Kidney (tissue), 14 donors: Measurements from ENCODE around the gene SMYD3. TPM values are rescaled to one million over a fixed set of nuclear protein-coding genes. Genes with fewer than 3 reads are reported as not detected.
A peak's percentile ranks its signal among the peaks of the same experiment; 100 is the strongest.

Experiments
- DNase-seq, 5 donors: peaks; one replicate each; pipeline ENCODE4 v3.0.0-alpha.2; 2013 to 2020
- FAIRE-seq: peaks from 2 replicates; lab custom pipeline; 2012; peaks lifted over from hg19 to GRCh38; lab: Jason Lieb, UNC
- H3K27ac ChIP-seq, 2 donors: one replicate each; pipeline ENCODE4 v1.7.0; 2013; ENCODE audit warnings: low read depth in 2 of 2, low read length in 2 of 2, inconsistent platforms in 1 of 2
- H3K27me3 ChIP-seq: one replicate; pipeline ENCODE4 v1.7.1; 2013; ENCODE audit warnings: low read length, inconsistent platforms; ENCODE audit not compliant: control insufficient read depth, insufficient read depth
- H3K36me3 ChIP-seq, 3 donors: one replicate each; pipeline versions ENCODE4 v1.7.0 to v1.7.1; 2013; ENCODE audit warnings: low read length in 3 of 3, control low read depth in 1 of 3, inconsistent platforms in 1 of 3; ENCODE audit not compliant: insufficient read depth in 3 of 3, control insufficient read depth in 2 of 3
- H3K4me1 ChIP-seq, 3 donors: one replicate each; pipeline versions ENCODE4 v1.7.0 to v1.7.1; 2013; ENCODE audit warnings: low read length in 3 of 3, inconsistent platforms in 1 of 3, low read depth in 1 of 3; ENCODE audit not compliant: control insufficient read depth in 2 of 3, insufficient read depth in 2 of 3
- H3K4me3 ChIP-seq, 3 donors: one replicate each; pipeline versions ENCODE4 v1.7.0 to v1.8.1; 2013; ENCODE audit warnings: low read length in 3 of 3, control low read depth in 1 of 3, inconsistent platforms in 1 of 3
- H3K9ac ChIP-seq, 3 donors: one replicate each; pipeline versions ENCODE4 v1.7.0 to v1.7.1; 2013; ENCODE audit warnings: low read length in 3 of 3, control low read depth in 1 of 3, inconsistent platforms in 1 of 3
- H3K9me3 ChIP-seq, 3 donors: one replicate each; pipeline versions ENCODE4 v1.7.0 to v1.7.1; 2013; ENCODE audit warnings: low read length in 3 of 3, control low read depth in 1 of 3, inconsistent platforms in 1 of 3; ENCODE audit not compliant: control insufficient read depth in 2 of 3, insufficient read depth in 1 of 3
- intact Hi-C: fragments of 100-400 bp; cut with DNase I; formaldehyde crosslinking; loops from one replicate; pipeline ENCODE4 v1.11.1; 2022
- polyA plus RNA-seq: library from polyadenylated mRNA; stranded (reverse); fragments of 350-450 nt; fragmentation: Illumina TruSeq; extraction: RNeasy Lipid Tissue Mini Kit (QIAGEN cat#74804); gene quantifications from one replicate; pipeline ENCODE4 v1.2.3, GENCODE V29; 2014; ENCODE audit warnings: low read depth, low replicate concordance; ENCODE audit not compliant: insufficient read depth
- total RNA-seq: library from RNA; stranded (reverse); fragmentation: NEBNext Ultra II Directional; extraction: Animal tissue kit (Norgen Biotek cat#: 25700); gene quantifications from one replicate; pipeline ENCODE4 v1.2.1, GENCODE V29; 2021
- TF ChIP-seq, protein P1 (sequence below): IDR thresholded peaks from 3 replicates; pipeline ENCODE4 v1.5.1; 2012; ENCODE audit warnings: mild to moderate bottlenecking, moderate library complexity, borderline replicate concordance; ENCODE audit not compliant: insufficient read depth; ENCODE audit errors: extremely low read depth
- donor health status: control.
- donor health status: control.
- donor health status: control.
- donor health status: control.
- donor health status: control.
- donor health status: DM: yes; HTN: yes; CAD: no.
- donor health status: Normal renal cell carcinoma (clear cell type).

SMYD3 gene
- total and polyA plus RNA-seq, 2 donors from 2014 or later = 23.3 to 23.9 TPM

DNA sequence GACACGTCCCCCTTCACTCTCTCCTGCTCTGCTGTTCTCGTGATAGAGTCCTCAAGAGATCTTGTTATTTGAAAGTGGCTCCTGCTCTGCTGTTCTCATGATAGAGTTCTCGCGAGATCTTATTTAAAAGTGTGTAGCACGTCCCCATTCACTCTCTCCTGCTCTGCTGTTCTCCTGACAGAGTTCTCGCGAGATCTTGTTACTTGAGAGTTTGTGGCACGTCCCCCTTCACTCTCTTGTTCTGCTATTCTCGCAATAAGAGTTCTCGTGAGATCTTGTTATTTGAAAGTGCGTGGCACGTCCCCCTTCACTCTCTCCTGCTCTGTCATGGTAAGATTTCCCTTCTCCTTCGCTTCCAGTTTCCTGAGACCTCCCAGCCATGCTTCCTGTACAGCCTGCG lies 47.9 kb downstream of the SMYD3 start:
- Histone ChIP-seq H3K9me3 (no peaks in the 10 kb centered on the region), H3K4me1 (peaks cover 0 to 5% (median 0%) of the 10 kb centered on the region in 3 donors), H3K4me3 (no peak overlapping the region), H3K27ac (no peak overlapping the region), H3K36me3 (no peaks in the 10 kb centered on the region), H3K27me3 (no peaks in the 10 kb centered on the region), H3K9ac (no peak overlapping the region)
- intact Hi-C loops = no loop called here
- TF ChIP-seq, protein P1, sequence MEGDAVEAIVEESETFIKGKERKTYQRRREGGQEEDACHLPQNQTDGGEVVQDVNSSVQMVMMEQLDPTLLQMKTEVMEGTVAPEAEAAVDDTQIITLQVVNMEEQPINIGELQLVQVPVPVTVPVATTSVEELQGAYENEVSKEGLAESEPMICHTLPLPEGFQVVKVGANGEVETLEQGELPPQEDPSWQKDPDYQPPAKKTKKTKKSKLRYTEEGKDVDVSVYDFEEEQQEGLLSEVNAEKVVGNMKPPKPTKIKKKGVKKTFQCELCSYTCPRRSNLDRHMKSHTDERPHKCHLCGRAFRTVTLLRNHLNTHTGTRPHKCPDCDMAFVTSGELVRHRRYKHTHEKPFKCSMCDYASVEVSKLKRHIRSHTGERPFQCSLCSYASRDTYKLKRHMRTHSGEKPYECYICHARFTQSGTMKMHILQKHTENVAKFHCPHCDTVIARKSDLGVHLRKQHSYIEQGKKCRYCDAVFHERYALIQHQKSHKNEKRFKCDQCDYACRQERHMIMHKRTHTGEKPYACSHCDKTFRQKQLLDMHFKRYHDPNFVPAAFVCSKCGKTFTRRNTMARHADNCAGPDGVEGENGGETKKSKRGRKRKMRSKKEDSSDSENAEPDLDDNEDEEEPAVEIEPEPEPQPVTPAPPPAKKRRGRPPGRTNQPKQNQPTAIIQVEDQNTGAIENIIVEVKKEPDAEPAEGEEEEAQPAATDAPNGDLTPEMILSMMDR = no peak
- no peak for FAIRE-seq
- peak in 1 of 5 donors; percentile 24 for DNase-seq

DNA sequence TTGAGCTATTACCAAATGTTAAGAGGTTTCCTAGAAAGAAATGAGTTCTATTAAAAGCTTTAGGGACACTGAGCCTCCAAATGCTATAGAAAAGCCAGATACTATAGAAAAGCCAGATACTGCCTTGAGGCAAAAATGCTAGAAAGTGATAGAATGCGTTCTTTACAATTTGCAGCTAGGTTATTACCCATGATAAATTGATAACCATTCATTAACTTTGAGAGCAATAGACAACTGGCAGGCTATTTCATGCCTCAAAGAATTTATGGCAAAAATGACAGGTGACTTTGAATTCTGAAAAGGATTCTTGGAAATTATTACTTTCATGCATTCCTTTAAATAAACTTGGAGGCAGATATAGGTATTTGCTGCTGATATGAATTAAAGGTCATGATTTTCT lies 51.6 kb downstream of the SMYD3 start:
- Histone ChIP-seq H3K4me1 (peaks cover 0 to 5% (median 0%) of the 10 kb centered on the region in 3 donors), H3K27ac (no peak overlapping the region), H3K4me3 (no peak overlapping the region), H3K36me3 (no peaks in the 10 kb centered on the region), H3K9ac (no peak overlapping the region), H3K9me3 (no peaks in the 10 kb centered on the region), H3K27me3 (no peaks in the 10 kb centered on the region)
- DNase-seq = no peak
- intact Hi-C loops = no loop called here
- TF ChIP-seq, protein P1 = no peak
- FAIRE-seq = no peak

DNA sequence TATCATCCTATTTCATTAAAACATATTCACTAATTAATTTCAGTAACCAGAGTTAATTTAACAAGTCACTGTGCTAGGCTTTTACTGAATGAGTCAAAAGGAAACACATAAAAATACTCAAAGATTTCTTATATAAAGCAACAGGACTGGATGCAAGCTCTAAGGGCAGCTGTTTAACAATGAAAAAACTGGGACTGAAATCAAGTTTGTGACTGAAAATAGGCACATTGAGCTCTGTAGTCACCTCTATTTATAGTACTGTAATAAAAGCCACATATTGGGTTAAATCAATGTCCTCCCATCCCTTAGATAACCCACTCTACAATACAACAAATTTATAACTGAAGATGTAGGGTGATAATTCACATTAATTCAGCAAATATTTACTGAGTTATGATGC lies 52.4 kb downstream of the SMYD3 start:
- peaks cover 0 to 5% (median 0%) of the 10 kb centered on the region in 3 donors for H3K4me1 ChIP-seq
- no peak overlapping the region for H3K9ac ChIP-seq
- H3K4me3 ChIP-seq = no peak overlapping the region
- TF ChIP-seq, protein P1 = no peak
- no peak for FAIRE-seq
- H3K27me3 ChIP-seq = no peaks in the 10 kb centered on the region
- H3K9me3 ChIP-seq = no peaks in the 10 kb centered on the region
- H3K27ac ChIP-seq = no peak overlapping the region
- DNase-seq = peak in 1 of 5 donors; percentile 34
- H3K36me3 ChIP-seq = no peaks in the 10 kb centered on the region
- intact Hi-C loops = no loop called here
